HG03103 (cell line): Measurements from ENCODE around the gene FGD4.

Experiments
- ATAC-seq: cut with Tn5 transposase; IDR thresholded peaks from one replicate; pipeline ENCODE4 v1.9.1; 2021; ENCODE audit warnings: low read depth; ENCODE audit not compliant: unreplicated experiment

FGD4 gene

GRCh38 chr12:32659908-32660440 is 260.6 kb downstream of the FGD4 start:
- no peak for ATAC-seq

DNA sequence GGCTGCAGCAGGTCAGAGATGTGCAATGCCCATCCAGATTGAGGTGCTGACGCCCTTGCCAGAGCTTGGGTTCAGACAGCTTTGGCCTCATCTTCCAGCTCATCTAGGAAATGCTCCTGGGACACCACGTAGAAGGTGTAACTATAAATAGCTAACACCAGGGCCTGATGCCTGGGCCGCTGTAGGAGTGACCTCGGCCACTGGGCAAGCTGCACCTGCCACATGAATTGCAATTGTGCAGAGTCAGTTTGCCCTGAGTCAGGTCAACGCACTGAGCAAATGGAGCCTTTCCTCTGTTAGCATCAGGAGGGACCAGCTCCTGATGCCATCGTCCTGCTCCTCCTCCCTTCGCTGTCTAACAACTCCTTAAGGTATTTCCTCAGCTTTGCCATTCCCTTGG is 262.3 kb downstream of the FGD4 start:
- ATAC-seq = no peak

- ATAC-seq = no peak
Measured at GRCh38 chr12:32662665-32663064, 263.3 kb downstream of the FGD4 start.

DNA sequence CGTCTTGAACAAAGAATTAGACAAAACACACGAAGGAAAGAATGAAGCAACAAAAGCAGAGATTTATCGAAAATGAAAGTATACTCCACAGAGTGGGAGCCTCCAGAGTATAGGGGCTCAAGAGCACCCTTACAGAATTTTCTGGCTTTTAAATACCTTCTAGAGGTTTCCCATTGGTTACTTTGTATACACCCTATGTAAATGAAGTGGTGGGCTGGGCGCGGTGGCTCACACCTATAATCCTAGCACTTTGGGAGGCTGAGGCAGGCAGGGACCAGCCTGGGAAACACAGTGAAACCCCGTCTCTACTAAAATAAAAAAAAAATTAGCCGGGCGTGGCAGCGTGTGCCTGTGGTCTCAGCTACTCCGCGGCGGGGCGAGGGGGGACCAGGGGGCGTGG is 266.7 kb downstream of the FGD4 start:
- ATAC-seq = no peak

DNA sequence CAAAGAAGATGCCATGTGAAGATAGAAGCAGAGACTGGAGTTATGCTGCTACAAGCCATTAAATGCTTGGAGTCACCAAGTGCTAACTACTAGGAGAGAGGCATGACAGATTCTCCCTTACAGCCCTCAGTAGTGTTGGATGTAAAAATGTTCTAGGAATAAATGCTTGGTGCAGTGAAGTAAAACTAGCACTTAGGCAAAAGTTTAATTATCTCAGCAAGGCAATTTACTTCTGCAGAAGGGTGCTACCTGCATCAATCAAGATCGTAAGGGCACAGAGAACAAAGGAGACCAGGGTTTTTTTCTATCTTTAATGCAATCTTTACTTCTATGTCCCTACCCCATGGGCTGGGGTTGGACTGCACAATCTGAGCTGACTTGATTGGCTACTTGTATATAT is 270.2 kb downstream of the FGD4 start:
- no peak for ATAC-seq

- no peak for ATAC-seq
Measured at GRCh38 chr12:32671930-32672780, 272.8 kb downstream of the FGD4 start.

GRCh38 chr12:32679091-32679919 is 279.9 kb downstream of the FGD4 start, which contains the start of gene DNM1L:
TSS of gene DNM1L (plus strand) at chr12:32679301. CDS start at chr12:32679364, 63 bp downstream.
- ATAC-seq = peak; percentile 93

- no peak for ATAC-seq
Measured at GRCh38 chr12:32679920-32680237, 280.5 kb downstream of the FGD4 start.

- ATAC-seq = no peak
Measured at GRCh38 chr12:32680787-32681186, 281.4 kb downstream of the FGD4 start.

- no peak for ATAC-seq
Measured at GRCh38 chr12:32681272-32681671, 281.9 kb downstream of the FGD4 start.

DNA sequence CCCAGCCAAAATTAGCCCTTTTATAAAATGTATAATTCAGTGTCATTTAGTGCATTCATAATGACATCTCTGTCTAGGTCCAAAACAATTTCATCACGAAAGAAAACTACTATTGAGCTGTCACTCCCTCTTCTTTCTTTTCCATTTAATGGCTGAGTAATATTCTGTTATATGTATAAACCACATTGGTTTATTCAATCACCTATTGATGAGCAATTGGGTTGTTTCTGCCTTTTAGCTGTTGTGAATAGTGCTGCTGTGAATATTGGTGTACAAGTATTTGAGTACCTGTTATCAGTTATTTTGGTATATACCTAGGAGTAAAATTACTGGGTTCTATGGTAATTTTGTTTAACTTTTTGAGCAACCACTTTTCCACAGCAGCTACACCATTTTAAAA is 287.0 kb downstream of the FGD4 start:
- ATAC-seq = no peak

DNA sequence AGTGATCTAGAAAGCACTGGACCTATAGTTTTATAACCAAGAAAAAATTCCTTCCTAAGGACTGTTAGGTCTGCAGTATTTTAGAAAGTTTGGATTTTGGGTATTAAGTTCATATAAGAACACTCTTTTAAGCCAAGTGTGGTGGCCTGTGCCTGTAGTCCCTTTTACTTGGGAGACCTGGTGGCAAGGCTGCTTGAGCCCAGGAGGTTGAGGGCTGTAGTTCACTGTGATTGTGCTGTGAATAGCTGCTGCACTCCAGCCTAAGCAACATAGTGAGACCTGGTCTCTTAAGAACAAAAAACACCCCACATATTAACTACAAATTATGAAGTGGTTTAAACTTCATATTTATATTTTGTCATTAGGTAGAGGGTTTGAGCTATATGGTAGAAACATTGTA is 289.4 kb downstream of the FGD4 start:
- ATAC-seq = no peak

- ATAC-seq = no peak
Measured at GRCh38 chr12:32690927-32691326, 291.6 kb downstream of the FGD4 start.

GRCh38 chr12:32692358-32692757 is 293.0 kb downstream of the FGD4 start:
- no peak for ATAC-seq

- ATAC-seq = no peak
Measured at GRCh38 chr12:32693036-32693435, 293.7 kb downstream of the FGD4 start.
